HG02943 (cell line): Measurements from ENCODE around the gene NOC4L.
"Not testable (repeated sequence)": the region's sequence is repeated elsewhere in the genome, so short reads cannot be mapped to it uniquely, and the experiment has no call there.

Experiments
- ATAC-seq: cut with Tn5 transposase; IDR thresholded peaks from one replicate; pipeline ENCODE4 v1.9.1; 2021; ENCODE audit warnings: mild to moderate bottlenecking, low read depth, moderate library complexity; ENCODE audit not compliant: unreplicated experiment

Gene NOC4L

DNA sequence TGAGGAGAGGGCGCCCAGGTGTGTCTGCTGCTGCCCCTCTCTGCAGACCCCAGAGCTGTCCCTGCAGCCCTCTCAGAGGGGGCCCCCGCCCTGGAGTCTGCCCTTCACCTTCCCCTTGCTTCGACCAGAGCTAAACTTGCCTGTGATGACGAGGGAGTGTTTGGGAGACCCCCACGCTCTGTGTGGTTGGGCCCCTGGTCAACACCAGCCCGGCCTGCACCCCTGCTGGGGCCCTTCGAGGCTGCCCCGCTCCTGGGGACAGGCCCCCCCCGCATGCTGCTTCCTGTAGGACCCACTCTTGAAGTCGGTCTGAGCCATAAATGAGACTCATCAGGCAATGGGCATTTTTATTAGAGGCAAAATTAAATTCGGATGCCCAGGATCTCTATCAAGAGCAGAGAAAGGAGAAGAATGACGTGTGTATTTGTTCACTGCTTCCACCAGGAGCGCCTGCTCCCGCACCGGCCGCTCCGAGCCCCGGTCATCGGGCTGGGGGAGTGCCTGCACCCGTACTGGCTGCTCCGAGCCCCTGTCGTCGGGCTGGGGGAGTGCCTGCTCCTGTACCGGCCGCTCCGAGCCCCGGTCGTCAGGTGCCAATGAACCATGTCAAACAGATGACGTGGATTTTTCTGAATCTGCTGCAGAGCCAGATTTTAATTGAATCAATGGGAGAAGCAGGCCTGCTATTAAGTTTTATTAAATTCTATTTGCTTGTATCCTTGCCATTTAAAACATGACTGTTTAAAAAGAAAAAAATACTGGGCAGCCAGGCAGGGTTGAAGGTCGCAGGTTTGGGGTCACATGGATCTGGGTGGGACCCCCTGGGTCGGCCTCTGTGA, 47.7 kb downstream of the NOC4L start:
- ATAC-seq: no peak

GRCh38 chr12:132194056-132194455, 49.8 kb downstream of the NOC4L start:
- no peak for ATAC-seq

DNA sequence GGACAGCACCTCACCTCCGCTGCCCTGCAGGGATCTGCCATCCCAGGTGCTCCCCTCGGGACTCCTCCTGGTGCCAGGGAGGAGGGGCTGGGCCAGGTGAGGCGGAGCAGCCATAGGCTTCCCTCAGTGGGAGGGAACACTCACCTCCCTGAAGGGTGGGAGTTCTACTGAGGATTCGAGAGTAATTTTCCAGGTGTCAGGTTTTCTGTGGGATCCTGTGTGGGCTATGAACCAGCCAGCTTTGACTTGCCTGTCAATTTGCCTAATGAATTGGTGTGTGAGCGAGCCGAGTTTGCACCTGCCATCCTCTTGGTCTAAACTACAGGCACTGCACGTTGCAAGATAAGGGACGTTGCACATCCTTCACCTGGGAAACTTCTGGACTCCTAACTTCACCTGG, 50.3 kb downstream of the NOC4L start:
- no peak for ATAC-seq

DNA sequence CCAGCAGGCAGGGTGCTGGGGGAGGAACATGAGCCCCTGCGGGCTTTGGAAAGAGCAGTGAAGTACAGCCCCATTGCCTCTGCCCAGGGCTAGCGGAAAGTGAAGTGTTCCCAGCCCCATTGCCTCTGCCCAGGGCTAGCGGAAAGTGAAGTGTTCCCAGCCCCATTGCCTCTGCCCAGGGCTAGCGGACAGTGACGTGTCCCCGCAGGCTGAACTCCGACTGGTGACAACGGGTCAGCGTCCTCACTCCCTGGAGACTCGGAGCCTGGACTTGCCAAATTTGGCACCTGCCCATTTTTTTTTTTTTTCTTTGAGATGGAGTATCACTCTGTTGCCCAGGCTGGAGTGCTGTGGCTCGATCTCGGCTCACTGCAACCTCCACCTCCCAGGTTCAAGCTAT, 51.0 kb downstream of the NOC4L start:
- not testable (repeated sequence) for ATAC-seq

- no peak for ATAC-seq
These were observed 52.0 kb downstream of the NOC4L start for GRCh38 chr12:132196038-132196872.

DNA sequence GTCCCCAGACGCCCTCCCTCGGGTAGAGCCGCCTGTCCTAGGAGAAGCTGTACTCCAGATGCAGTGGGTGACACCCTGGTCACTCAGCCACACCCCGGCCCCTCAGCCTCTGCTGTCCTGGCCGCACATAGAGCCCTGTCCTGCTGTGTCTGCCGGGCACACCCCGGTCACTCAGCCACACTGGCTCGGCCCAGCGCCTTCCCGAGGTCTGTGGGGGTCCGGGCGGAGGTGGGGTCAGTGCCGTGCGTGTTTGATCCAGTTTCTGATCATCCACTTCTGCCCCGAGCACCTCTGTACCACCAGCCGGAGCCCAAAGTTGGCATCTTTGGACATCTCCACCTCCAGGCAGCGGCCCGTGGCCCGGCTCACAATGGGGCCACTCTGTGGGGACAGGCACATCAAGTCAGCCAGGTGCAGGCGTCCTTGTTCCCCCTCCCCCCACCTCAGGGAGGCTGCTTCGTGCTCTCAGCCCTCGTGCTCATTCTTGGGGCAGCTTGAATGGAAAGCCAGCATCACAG, 52.7 kb downstream of the NOC4L start:
- no peak for ATAC-seq

DNA sequence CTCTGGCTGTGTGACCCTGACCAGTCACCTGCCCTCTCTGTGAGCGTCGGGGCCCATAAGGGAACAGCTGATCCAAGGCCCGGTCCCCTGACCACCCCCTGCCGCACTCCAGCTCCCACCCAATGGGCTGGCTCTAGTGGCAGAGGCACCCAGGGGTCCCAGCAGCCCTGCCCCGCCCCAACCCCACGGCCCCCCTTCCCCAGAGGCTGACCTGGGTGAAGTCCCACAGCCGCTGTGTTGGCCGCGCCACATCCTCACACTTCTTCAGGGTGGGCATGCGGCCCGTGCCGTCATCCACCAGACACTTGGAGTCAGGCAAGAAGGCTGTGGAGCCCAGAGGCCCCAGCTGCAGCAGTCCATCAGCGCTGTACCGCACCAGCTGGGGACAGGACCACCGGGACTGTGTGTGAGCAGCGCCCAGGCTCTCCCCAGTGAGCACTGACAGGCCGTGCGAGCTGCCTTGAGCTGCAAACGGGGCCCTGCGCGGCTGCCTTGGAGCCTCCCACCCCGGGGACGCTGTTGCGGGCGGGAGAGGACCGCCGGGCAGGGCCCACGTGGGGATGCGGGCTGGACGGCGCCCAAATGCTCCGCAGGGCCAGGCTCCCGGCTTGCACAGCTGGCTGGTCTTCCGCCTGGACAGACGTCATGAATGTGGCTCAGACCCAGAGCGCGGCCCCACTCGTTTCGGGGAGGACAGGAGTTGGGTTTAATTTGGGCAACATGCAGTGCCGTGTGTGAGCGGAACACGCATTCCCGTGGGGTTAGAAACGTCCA, 53.5 kb downstream of the NOC4L start:
- no peak for ATAC-seq

GRCh38 chr12:132199101-132199500, 54.8 kb downstream of the NOC4L start:
- no peak for ATAC-seq

GRCh38 chr12:132199526-132200319, 55.5 kb downstream of the NOC4L start:
- no peak for ATAC-seq

DNA sequence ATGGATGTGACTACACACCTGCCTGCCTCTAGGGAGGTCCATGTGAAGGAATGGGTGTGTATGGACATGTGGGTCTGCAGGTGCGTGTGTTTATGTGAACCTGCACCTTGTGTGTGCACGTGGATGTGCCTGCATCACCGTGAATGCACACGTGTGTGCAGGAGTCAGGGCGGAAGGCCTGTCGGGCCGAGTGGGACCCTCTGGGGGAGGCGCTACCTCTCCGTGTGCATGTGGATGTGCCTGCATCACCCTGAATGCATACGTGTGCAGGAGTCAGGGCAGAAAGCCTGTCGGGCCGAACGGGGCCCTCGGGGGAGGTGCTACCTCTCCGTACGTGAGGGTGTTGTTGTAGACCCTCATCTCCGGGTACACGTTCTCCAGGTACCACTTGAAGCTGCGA, 56.5 kb downstream of the NOC4L start:
- no peak for ATAC-seq

DNA sequence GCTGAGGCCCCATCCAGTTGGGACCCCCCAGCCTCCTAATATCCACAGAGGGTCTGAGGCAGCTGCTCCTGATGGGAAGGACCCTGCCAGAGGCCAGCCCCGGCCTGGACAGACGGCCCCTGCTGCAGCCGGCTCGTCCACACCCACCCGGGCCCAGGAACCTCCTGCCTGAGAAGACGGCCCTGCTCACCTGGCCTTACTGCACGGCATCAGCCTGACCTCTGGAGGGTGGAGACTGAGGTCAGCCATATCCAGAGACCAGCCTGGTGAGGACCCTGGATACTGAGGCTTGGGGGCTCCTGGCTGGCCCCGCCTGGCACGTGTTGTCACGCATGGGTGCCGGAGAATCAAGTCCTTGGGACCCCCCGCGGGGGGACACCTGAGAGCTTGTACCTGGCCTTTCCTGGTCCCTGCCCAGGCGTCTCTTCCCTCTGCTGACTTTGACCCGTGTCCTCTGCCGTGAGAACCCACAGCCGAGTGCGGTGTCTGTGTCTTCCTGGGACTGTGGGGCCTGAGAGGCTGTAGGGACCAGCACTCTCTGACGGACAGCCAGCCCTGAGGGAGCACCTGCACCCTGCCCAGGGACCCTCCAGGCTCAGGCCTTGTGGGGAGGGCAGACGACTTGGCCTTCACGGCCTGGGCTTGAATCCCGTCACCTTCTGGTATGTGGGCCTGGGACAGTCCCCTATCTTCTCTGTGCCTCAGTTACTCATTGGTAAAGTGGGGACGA, 57.3 kb downstream of the NOC4L start:
- no peak for ATAC-seq
